IMR-90 (cell line): ENCODE measurements around the gene APP. TPM values are rescaled to one million over a fixed set of nuclear protein-coding genes. Genes with fewer than 3 reads are reported as not detected.

Experiments
- ATAC-seq: fragments of 200-7000 bp; cut with Tn5 transposase; 2 replicates; pipeline ENCODE4 v1.9.1; 2020; ENCODE audit warnings: low read depth, mild to moderate bottlenecking, moderate library complexity
- BruUV-seq: library from RNA; stranded (reverse); fragments of 400-500 nt; replicated peaks from 2 replicates; lab custom pipeline; 2021; lab: Mats Ljungman, UMichigan
- CTCF ChIA-PET: fragments of 300-600 bp; formaldehyde crosslinking; extraction: SDS; loops from one replicate; lab custom pipeline; 2021; ENCODE audit warnings: antibody characterized with exemption; lab: Yijun Ruan, JAX
- POLR2A ChIA-PET: fragments of 300-600 bp; sonication (Branson Sonifier 250); formaldehyde crosslinking; loops from one replicate; lab custom pipeline; 2022; ENCODE audit warnings: antibody characterized with exemption; ENCODE audit not compliant: unreplicated experiment; lab: Charles Lee
- DNase-seq: peaks from one replicate; pipeline ENCODE4 v3.0.0; 2013
- H2AFZ ChIP-seq: replicated peaks from 2 replicates; pipeline ENCODE3; 2013; ENCODE audit warnings: low read length, mild to moderate bottlenecking; ENCODE audit not compliant: poor library complexity
- H2AK5ac ChIP-seq: 2 replicates; pipeline ENCODE4 v1.6.1; 2013; ENCODE audit warnings: low read depth, low read length, inconsistent platforms
- H2AK9ac ChIP-seq: replicated peaks from 2 replicates; pipeline ENCODE3; 2013; ENCODE audit warnings: mild to moderate bottlenecking, low read depth, low read length, moderate library complexity; ENCODE audit not compliant: poor library complexity
- H2BK120ac ChIP-seq: 2 replicates; pipeline ENCODE4 v1.6.1; 2013; ENCODE audit warnings: low read depth, low read length, inconsistent platforms
- H2BK15ac ChIP-seq: 3 replicates; pipeline ENCODE4 v1.6.1; 2013; ENCODE audit warnings: low read depth, low read length, inconsistent platforms
- H2BK20ac ChIP-seq: 2 replicates; pipeline ENCODE4 v1.6.1; 2013; ENCODE audit warnings: low read depth, mild to moderate bottlenecking, inconsistent platforms, low read length, moderate library complexity
- H2BK5ac ChIP-seq: 2 replicates; pipeline ENCODE4 v1.6.1; 2013; ENCODE audit warnings: mild to moderate bottlenecking, low read depth, low read length, inconsistent platforms; ENCODE audit not compliant: poor library complexity, severe bottlenecking
- H3K14ac ChIP-seq: replicated peaks from 2 replicates; pipeline ENCODE4 v1.6.1; 2013; ENCODE audit warnings: low read depth, low read length, inconsistent platforms
- H3K18ac ChIP-seq: 2 replicates; pipeline ENCODE4 v1.6.1; 2013; ENCODE audit warnings: low read depth, low read length, control low read depth
- H3K23ac ChIP-seq: 2 replicates; pipeline ENCODE4 v1.6.1; 2013; ENCODE audit warnings: low read depth, low read length, inconsistent platforms
- H3K27ac ChIP-seq: 2 replicates; pipeline ENCODE4 v1.5.1; 2013; ENCODE audit warnings: mild to moderate bottlenecking, control low read depth, low read length; ENCODE audit not compliant: insufficient read depth
- H3K27me3 ChIP-seq: 2 replicates; pipeline ENCODE4 v1.6.1; 2013; ENCODE audit warnings: low read length; ENCODE audit not compliant: control insufficient read depth, insufficient read depth
- H3K36me3 ChIP-seq: 2 replicates; pipeline ENCODE4 v1.6.1; 2013; ENCODE audit warnings: low read length, mixed read lengths; ENCODE audit not compliant: control insufficient read depth, insufficient read depth
- H3K4ac ChIP-seq: 2 replicates; pipeline ENCODE4 v1.6.1; 2013; ENCODE audit warnings: low read depth, low read length, inconsistent platforms
- H3K4me1 ChIP-seq: 2 replicates; pipeline ENCODE4 v1.6.1; 2013; ENCODE audit warnings: low read length, mixed read lengths; ENCODE audit not compliant: control insufficient read depth, insufficient read depth
- H3K4me2 ChIP-seq: 2 replicates; pipeline ENCODE4 v1.6.1; 2013; ENCODE audit warnings: low read depth, mild to moderate bottlenecking, control low read depth, low read length, moderate library complexity
- H3K4me3 ChIP-seq: 2 replicates; pipeline ENCODE4 v1.5.1; 2013; ENCODE audit warnings: low read depth, mild to moderate bottlenecking, control low read depth, low read length, moderate library complexity; ENCODE audit not compliant: insufficient read depth
- H3K56ac ChIP-seq: 2 replicates; pipeline ENCODE4 v1.6.1; 2013; ENCODE audit warnings: low read length, inconsistent platforms; ENCODE audit not compliant: insufficient read depth; ENCODE audit errors: extremely low read depth
- H3K79me1 ChIP-seq, 2 experiments: 2 replicates each; pipeline ENCODE4 v1.6.1; 2013; ENCODE audit warnings: low read length in 2 of 2, inconsistent platforms in 1 of 2, low read depth in 1 of 2
- H3K9ac ChIP-seq: 2 replicates; pipeline ENCODE4 v1.6.1; 2013; ENCODE audit warnings: low read depth, low read length, control low read depth
- H3K9me1 ChIP-seq: 2 replicates; pipeline ENCODE4 v1.6.1; 2013; ENCODE audit warnings: low read length, inconsistent platforms; ENCODE audit not compliant: insufficient read depth
- H3K9me3 ChIP-seq: 2 replicates; pipeline ENCODE4 v1.6.1; 2013; ENCODE audit warnings: low read length; ENCODE audit not compliant: control insufficient read depth, insufficient read depth
- H4K20me1 ChIP-seq: 2 replicates; pipeline ENCODE4 v1.6.1; 2013; ENCODE audit warnings: low read length, inconsistent platforms; ENCODE audit not compliant: insufficient read depth
- H4K5ac ChIP-seq: 2 replicates; pipeline ENCODE4 v1.6.1; 2013; ENCODE audit warnings: mild to moderate bottlenecking, low read depth, low read length, control low read depth
- H4K8ac ChIP-seq, 2 experiments: 2 replicates each; pipeline ENCODE4 v1.6.1; 2013; ENCODE audit warnings: low read depth in 2 of 2, low read length in 2 of 2, control low read depth in 1 of 2, inconsistent platforms in 1 of 2
- H4K91ac ChIP-seq: 2 replicates; pipeline ENCODE4 v1.6.1; 2013; ENCODE audit warnings: low read depth, low read length, inconsistent platforms; ENCODE audit not compliant: insufficient read depth
- CHD1 ChIP-seq: IDR thresholded peaks from 2 replicates; pipeline ENCODE4 v1.6.1; 2012; ENCODE audit warnings: low read depth, low read length, improper control_type of control experiment
- MAFK ChIP-seq: IDR thresholded peaks from 2 replicates; pipeline ENCODE4 v1.6.1; 2012; ENCODE audit warnings: low read depth, low read length, improper control_type of control experiment
- MAZ ChIP-seq: IDR thresholded peaks from 2 replicates; pipeline ENCODE4 v1.6.1; 2012; ENCODE audit warnings: low read depth, mild to moderate bottlenecking, low read length, improper control_type of control experiment, moderate library complexity, borderline replicate concordance
- POLR2A ChIP-seq: IDR thresholded peaks from 2 replicates; pipeline ENCODE4 v1.6.1; 2012; ENCODE audit warnings: mild to moderate bottlenecking, low read depth, low read length
- USF2 ChIP-seq: fragments of 150-350 bp; IDR thresholded peaks from 2 replicates; pipeline ENCODE4 v1.6.1; 2017; ENCODE audit warnings: mild to moderate bottlenecking, antibody characterized with exemption, low read length, low read depth
- WGBS, 2 experiments: methylation state at CpG; one replicate each; pipeline versions ENCODE4 v1.1.5 to v1.1.7; 2013; ENCODE audit warnings: missing lambda C conversion rate in 2 of 2; ENCODE audit not compliant: insufficient read length in 1 of 2; ENCODE audit errors: extremely low coverage in 2 of 2; 5-methylcytosine and 5-hydroxymethylcytosine counted together
- dilution Hi-C: fragments of 300-500 bp; cut with HindIII; formaldehyde crosslinking; loops from one replicate; pipeline ENCODE4 v1.14.3; 2018; ENCODE audit warnings: low sequenced_read_pairs; ENCODE audit not compliant: unreplicated experiment
- in situ Hi-C: fragments of 300-500 bp; cut with MboI; formaldehyde crosslinking; loops from 3 replicates; pipeline ENCODE4 v1.14.3; 2019; ENCODE audit warnings: low sequenced_read_pairs, inconsistent platforms, mixed read lengths
- intact Hi-C: fragments of 100-400 bp; cut with micrococcal nuclease; formaldehyde crosslinking; loops from 2 replicates; pipeline ENCODE4 v1.10.0; 2022
- polyA plus RNA-seq, 3 experiments: library from polyadenylated mRNA; depleted of rRNA; stranded (reverse); fragments of >200 nt; gene quantifications; 2 replicates each; pipeline ENCODE4 v1.2.3, GENCODE V29; 2012; ENCODE audit warnings: low replicate concordance in 1 of 3
- total RNA-seq: library from RNA; depleted of rRNA; stranded (reverse); fragments of >200 nt; gene quantifications from 2 replicates; pipeline ENCODE4 v1.2.3, GENCODE V29; 2012

The APP gene
- total and polyA plus RNA-seq, 2 of the 4 experiments (the other 2 are of a cell fraction), result 191 to 530 TPM

DNA sequence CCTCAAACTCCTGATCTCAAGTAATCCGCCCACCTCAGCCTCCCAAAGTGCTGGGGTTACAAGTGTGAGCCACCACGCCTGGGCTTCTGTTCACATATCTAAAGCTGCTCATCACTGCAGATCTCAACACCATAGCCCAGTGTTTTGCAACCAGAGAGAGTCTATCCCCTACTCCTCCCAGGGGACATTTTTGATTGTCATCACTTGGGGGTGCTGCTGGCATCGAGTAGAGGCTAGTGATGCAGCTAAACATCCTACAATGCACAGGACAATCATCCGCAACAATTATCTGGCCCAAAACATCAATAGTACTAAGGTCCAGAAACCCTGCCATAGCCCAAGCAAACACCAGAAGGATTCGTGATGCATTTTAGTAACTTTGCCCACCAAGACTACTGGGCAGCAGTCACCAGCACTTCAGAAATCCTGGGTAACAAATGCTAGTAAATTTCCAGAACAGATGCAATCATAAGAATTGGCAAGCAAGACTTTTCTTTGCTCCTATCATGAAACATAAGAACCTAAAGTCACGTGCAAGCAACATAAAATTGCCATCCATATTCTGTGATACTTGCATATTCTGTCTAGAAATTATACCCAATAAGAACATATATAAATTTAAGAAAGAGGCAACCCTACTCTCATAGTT lies 159.2 kb downstream of the APP start:
- Histone ChIP-seq H4K20me1 (no peaks in the 10 kb centered on the region), H3K9me1 (peaks cover 2% of the 10 kb centered on the region; the same call in 1 of the 2 replicates), H2AFZ (no peak overlapping the region), H4K91ac (no peak overlapping the region), H2BK20ac (no peak overlapping the region), H3K79me1 (peaks cover 14 to 15% of the 10 kb centered on the region in 2 experiments; a peak in 2 of 4 replicates), H2BK120ac (no peak overlapping the region), H2AK5ac (no peak overlapping the region), H4K8ac (no peak overlapping the region), H3K36me3 (peaks cover 2% of the 10 kb centered on the region; the same call in 1 of the 2 replicates), H3K9me3 (no peaks in the 10 kb centered on the region), H3K14ac (no peak overlapping the region), H3K56ac (no peak overlapping the region), H2BK5ac (no peak overlapping the region), H4K5ac (no peak overlapping the region), H3K27me3 (no peaks in the 10 kb centered on the region), H3K4ac (no peak overlapping the region), H3K4me3 (no peak overlapping the region), H3K27ac (no peak overlapping the region), H3K23ac (no peak overlapping the region), H3K4me2 (no peak overlapping the region), H2AK9ac (no peak overlapping the region), H3K9ac (no peak overlapping the region), H3K4me1 (peaks cover 1% of the 10 kb centered on the region; the same call in 1 of the 2 replicates), H2BK15ac (no peak overlapping the region), H3K18ac (no peak overlapping the region)
- POLR2A ChIA-PET, result no interaction called here
- no peak for ATAC-seq
- no peak for TF ChIP-seq POLR2A
- no peak for TF ChIP-seq USF2
- no peak for TF ChIP-seq MAZ
- no peak for TF ChIP-seq CHD1
- TF ChIP-seq MAFK, result no peak
- intact Hi-C loops, result no loop called here
- DNase-seq, result no peak
- dilution Hi-C loops, result no loop called here
- no TSS peak for BruUV-seq
- CTCF ChIA-PET, result no interaction called here
- 100% methylated on average over 2 of the region's 6 CpGs; no CpG with 5 or more reads in 1 of the 2 experiments for WGBS, 2 experiments
- in situ Hi-C loops, result no loop called here
